ENCODE results near the gene RASAL3.

- TF ChIP-seq CTCF (conservative IDR thresholded peaks at IDR 0.05 in 1 of 2, IDR thresholded peaks at IDR 0.05 in 1 of 2; ENCODE audit: low read depth in 1 of 2, low read length in 2 of 2) (no peak), EZH2 (IDR thresholded peaks at IDR 0.05; ENCODE audit: low read length, missing control alignments) (no peak)
These were observed 40.2 kb downstream of the RASAL3 start for GRCh38 chr19:15424121-15424520.

All from fibroblast of lung (primary cell).